Measurements from ENCODE around the gene CTNNA3.
"Not testable (repeated sequence)": the region's sequence is repeated elsewhere in the genome, so short reads cannot be mapped to it uniquely, and the experiment has no call there.

CTNNA3 gene

DNA sequence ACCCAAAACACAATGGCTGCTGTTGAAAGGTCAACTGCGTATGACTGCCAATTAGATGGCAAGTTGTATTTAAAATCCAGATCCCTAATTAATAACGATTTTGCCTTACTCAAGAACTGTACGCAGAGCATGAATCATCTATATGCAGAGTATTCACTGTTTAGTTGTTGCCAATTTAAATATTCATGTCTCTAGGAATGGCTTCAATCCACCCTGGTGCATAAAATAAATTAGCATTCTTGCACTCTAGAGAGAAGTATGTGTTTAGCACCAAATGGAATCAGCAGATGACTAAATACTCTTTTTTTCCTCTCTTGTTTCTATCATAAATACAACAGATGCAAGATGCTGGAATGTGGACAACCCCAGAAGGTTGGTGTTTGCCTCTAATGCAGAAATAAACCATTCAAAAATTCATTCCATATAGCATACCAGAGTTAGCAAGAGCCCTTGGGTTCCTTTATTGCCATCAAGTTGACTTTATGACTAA, 449.9 kb downstream of the CTNNA3 start:
- DNase-seq (ENCODE audit: low read depth), result no peak

DNA sequence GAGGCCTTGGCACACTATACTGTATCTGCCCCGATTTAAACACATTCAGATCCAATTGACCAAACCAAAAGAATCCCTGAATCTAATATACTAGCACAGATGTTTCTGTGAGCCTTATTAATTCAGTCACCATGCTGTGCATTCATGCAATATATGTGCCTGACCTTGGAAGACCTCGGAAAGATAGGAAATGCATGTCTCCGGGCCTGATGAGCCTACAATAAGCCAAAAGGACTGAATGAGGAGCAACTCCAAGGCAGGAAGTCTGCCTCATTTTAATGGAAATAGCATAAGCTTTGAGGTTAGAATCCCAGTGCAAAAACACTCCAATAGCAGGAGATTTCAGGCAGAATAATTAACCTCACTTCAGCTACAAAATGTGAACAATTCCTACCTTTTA, 453.5 kb downstream of the CTNNA3 start:
- DNase-seq (ENCODE audit: low read depth), result no peak

DNA sequence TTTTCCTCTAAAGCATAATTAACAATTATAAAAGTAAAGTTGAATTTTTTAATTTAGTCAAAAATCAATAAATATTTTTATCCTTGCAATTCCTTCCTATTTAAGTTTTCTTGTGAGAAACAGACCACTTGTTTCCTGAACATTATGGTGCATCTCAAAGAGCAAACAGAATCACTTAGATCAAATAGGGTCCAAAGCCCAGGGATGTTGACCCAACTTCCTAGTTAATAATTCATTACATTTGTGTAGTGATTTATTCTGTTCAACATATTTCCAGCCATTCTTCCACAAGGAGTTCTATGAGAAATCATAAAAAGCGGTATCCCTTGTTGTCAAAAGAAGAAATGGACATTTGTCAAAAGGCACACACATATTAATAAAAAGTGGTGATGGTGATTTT, 454.5 kb downstream of the CTNNA3 start:
- no peak for DNase-seq (ENCODE audit: low read depth)

DNA sequence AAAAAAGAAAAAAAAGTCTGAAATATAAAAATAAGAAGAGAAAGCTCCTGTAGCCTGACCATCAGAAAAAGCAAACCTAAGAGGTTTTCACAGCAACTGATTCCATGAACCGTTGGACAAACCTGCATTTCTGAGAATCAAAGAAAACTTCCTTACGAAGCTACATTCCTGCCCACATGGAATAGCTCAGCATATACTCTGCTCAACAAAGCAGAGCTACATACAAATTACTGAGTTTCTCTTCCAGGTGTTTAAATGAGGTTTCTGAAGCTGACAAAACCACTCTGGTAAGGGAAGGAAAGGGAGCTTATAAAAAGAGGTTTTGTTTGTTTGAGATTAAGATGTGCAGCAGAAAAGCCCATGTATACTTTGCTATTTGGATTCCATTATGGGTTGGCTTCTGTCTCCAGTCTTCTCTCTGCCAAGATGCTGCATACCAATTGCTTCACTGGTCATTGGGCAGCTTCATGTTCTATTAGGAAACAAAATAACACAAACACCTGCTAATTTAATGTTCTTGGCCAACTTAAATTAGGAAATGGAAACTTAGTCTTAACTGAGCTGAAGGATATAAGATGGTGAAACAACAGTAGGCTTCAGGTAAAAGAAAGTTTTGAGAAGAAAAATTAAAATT, 456.0 kb downstream of the CTNNA3 start:
- DNase-seq (ENCODE audit: low read depth), result no peak

DNA sequence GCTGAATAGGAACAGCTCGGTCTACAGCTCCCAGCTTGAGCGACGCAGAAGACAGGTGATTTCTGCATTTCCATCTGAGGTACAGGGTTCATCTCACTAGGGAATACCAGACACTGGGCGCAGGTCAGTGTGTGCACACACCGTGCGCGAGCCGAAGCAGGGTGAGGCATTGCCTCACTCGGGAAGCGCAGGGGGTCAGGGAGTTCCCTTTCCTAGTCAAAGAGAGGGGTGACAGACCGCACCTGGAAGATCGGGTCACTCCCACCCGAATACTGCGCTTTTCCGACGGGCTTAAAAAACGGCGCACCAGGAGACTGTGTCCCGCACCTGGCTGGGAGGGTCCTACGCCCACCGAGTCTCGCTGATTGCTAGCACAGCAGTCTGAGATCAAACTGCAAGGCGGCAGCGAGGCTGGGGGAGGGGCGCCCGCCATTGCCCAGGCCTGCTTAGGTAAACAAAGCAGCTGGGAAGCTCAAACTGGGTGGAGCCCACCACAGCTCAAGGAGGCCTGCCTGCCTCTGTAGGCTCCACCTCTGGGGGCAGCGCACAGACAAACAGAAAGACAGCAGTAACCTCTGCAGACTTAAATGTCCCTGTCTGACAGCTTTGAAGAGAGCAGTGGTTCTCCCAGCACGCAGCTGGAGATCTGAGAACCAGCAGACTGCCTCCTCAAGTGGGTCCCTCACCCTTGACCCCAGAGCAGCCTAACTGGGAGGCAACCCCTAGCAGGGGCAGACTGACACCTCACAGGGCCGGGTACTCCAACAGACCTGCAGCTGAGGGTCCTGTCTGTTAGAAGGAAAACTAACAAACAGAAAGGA, 465.1 kb downstream of the CTNNA3 start:
- not testable (repeated sequence) for DNase-seq (ENCODE audit: low read depth)

GRCh38 chr10:67225226-67225625, 470.8 kb downstream of the CTNNA3 start:
- DNase-seq (ENCODE audit: low read depth), result no peak

- no peak for DNase-seq (ENCODE audit: low read depth)
Observed at GRCh38 chr10:67224553-67224952, 471.4 kb downstream of the CTNNA3 start.

DNA sequence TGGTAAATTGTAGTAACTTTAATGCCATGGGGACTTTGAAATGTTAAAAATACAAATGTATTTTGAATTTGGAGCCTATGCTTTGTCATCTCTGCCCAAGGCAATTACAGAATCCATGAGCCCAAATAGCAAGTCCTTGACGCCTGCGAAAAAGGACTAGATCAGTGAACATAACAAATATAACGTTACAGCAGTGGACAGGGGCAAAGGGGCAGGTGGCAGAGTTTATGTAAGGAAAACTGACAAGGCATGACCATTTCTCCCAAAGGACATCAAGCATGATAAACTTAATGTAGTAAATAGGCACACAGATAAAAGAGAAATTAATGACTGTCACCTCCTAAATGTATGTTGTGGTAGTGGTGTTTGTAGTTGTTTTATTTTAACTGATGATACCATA, 473.1 kb downstream of the CTNNA3 start:
- DNase-seq (ENCODE audit: low read depth), result no peak

DNA sequence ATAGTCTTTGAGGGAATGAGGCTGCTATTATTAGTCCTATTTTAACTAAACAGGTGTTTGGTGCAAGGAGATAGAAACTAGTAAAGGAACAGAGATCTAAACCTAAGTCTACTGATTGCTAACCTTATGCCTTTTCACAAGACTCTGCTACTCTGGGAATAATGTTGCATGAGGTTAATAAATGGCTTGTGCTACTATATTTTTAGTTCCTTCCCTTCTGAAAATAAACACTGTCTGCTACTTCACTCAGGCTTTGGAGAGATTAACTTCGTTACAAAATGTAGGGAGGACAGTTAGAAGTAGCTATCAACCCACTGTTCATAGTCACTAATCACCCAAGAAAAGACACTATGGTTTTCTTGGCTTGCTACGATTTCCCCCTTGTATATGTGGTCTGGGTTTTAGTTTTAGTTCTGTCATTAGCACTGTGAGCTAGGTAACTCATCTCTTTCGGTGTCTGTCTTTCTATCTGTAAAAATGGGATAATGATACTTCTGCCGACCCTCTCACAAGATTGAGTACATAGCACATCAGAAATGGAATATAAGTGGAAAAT, 474.0 kb downstream of the CTNNA3 start:
- no peak for DNase-seq (ENCODE audit: low read depth)

DNA sequence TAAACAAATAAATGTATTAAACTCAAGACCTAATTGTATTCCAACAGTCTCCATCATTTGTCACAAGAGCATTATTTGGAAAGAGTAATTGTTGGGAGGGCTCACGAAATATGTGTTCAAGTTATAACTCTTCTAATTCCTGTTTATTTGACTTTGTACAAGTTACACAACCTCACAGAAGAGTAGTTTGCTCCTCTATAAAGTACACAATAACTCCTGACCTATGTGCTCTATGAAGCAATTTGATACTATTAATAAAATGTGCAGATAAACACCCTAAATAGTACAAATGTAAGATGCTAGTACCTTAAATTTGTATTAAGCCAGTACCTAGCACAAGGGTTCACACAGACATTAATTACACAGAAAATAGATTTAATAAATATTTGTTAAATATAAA, 484.3 kb downstream of the CTNNA3 start:
- no peak for DNase-seq (ENCODE audit: low read depth)

GRCh38 chr10:67207923-67208322, 488.1 kb downstream of the CTNNA3 start:
- DNase-seq (ENCODE audit: low read depth), result not testable (repeated sequence)

GRCh38 chr10:67200913-67201564, 495.0 kb downstream of the CTNNA3 start:
- DNase-seq (ENCODE audit: low read depth), result no peak

DNA sequence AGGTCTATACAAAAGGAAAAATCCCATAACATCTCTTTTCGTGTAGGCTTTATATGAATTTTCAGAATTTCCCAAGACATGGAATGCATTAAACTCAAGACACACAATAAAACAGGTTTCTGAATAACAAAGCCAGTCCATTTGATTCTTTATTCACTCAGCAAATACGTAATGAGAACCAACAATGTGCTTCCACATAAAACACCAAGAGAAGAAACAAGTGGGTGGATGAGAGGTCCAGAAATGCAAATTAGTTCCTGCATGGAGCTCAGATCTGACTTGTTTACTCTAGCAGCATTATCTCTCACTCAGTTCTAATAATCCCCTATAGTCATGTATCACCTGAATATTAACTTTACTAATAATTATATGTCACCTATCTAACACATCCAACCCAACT, 520.6 kb downstream of the CTNNA3 start:
- DNase-seq (ENCODE audit: low read depth), result no peak

- DNase-seq (ENCODE audit: low read depth), result no peak
Observed at GRCh38 chr10:67173787-67174186, 522.2 kb downstream of the CTNNA3 start.

- no peak for DNase-seq (ENCODE audit: low read depth)
Observed at GRCh38 chr10:67171970-67172369, 524.0 kb downstream of the CTNNA3 start.

DNA sequence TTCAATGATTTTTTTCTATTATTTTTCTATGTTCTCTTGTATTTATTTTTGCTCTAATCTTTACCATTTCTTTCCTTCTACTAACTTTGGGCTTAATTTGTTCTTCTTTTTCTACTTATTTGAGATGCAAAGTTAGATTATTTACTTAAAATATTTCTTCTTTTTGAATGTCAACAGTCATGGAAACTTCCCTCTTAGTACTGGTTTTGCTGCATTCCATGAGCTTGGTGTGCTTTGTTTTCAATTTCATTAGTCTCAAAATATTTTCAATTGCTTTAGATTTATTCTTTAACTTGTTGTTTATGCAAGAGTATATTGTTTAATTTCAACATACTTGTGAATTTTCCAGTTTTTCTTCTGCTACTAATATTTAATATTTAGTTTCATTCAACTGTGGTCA, 539.8 kb downstream of the CTNNA3 start:
- no peak for DNase-seq (ENCODE audit: low read depth)

DNA sequence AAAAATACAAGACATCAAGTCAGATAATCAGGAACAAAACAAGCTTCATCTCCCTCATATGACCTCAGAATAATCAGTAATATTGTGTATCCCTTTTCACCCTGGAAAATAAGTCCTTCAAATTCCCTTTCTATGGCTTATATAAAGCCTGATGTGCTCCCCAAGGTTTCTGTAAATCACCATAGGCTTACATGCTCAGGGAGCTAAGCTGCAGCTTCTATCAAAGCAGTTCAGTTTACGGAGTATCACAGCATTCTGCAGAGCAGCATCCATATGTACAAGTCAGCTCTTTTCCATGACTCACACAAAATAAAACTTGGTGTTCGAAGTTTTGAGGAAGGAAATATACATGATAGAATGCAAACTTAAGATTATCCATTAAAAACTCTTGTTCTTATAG, 544.5 kb downstream of the CTNNA3 start:
- no peak for DNase-seq (ENCODE audit: low read depth)

DNA sequence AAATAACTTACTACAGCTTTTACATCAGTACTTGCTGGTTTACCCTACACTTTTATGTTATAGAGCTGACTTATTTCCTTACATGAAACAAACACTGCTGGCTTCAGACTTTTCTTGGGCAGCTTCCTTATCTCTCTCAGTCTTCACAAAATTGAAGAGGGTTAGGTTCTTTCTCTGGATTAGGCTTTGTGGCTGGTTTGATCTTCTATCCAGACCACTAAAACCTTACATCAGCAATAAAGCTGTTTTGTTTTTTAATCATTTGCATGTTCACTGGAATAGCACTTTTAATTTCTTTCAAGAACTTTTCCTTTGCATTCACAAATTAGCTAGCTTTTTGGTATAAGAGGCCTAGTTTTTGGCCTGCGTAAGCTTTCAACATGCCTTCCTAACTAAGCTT, 551.5 kb downstream of the CTNNA3 start:
- no peak for DNase-seq (ENCODE audit: low read depth)

DNA sequence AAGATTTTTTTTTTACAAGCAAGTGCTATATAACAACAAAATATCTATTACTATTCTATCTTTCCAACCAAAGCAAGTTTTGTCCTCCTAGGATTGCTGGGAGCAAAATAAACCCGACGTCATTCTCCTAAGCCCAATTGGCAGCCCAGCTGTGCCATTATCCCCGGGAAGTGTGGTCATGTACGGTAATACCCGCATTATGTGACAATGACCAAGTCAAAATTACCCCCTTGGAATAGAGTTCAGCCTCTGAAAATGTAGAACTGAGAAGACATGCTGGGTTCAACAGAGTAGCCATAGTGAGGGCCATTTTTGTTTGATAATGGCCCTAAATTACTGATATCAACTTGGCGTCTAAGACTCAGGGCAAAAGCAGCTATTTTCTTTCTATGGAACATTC, 554.7 kb downstream of the CTNNA3 start:
- no peak for DNase-seq (ENCODE audit: low read depth)

DNA sequence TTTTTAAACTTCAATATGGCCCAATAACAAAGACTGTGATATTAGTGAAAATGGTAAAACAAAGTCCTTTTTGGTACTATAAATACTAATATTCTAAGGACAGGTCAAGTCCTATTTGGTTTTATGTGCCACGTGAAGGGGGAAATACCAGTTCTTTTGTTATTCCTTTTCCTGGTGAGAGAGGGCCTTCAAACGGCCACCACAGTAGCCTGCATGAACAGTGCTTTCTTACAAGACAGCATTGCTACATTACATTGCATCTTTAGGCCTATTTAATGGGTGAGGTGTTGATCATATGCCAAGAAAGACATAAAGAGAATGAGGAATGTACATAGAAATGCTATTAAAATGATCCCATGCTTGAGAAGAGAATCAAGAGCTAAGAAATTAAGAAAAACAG, 555.4 kb downstream of the CTNNA3 start:
- no peak for DNase-seq (ENCODE audit: low read depth)

DNA sequence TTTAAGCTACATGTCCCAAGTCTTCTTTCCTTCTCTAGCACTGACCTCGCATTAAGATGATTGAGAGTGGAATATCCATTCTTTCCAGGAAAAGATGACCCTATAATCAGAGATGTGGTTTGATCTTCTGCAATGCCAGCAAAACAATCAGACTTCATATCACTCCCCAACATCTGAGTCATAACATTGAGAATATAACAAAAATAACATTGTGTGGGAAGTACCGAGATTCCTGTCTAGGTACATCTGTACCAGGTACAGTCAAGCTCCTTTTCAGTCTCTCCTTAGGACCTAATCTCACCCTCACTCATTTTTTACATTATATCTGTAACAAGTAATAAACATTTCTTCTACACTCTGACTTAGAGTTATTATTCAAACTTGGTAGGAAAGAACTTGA, 568.6 kb downstream of the CTNNA3 start:
- DNase-seq (ENCODE audit: low read depth), result no peak

DNA sequence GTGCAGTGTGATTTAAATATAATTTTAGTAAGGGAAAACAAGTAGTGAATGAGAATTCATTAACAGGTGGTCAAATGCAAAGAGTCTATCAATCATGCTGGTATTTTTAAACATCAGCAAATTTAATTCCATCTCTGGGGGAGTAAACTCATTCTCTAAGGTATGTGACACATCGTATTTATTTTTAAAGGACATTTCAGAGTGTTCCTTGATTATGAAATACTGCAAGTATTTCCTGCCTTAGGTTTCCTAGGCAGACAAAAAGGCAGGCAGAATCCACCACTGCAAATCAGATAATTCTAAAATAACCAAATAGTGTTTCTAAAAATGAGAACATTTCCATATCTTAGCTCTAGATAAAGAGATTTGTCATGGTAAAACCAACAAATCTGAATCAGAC, 576.3 kb downstream of the CTNNA3 start:
- DNase-seq (ENCODE audit: low read depth), result no peak

- no peak for DNase-seq (ENCODE audit: low read depth)
Observed at GRCh38 chr10:67115972-67116371, 580.0 kb downstream of the CTNNA3 start.

Measured in activated T-helper 9 cell treated with anti-CD3 and anti-CD28 coated beads, Interleukin-2, amount 50 U/mL, for 16 hours (primary cell).